ENCODE results near the gene CCDC112.

The CCDC112 gene

DNA sequence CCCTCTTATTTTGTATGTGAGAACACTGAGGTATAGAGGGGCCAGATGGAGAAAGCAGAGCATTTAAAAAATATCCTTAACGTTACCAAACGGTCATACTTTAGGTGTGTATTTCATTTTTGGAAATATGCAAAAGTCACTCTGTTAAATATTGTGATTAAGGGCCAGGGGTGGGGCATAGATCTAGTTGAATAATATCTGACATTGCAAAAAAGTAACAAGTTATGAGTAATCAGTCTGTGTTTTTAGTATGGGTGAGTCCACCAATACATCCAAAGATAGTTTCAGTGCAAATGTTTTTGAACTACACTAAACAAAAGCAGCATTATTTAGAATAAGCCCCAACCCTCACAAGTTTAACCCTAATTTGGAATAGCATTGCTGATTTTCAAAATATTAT is 45.3 kb upstream of the CCDC112 start:
- no peak overlapping the region for H4K8ac ChIP-seq (ENCODE audit: low read length)
- no peak overlapping the region for H4K91ac ChIP-seq (ENCODE audit: low read length)
- H3K23ac ChIP-seq (ENCODE audit: low read length in 2 of 2): no peak overlapping the region
- no peak overlapping the region for H3K9ac ChIP-seq (ENCODE audit: low read length)
- H3K4me2 ChIP-seq (ENCODE audit: low read length, poor library complexity, severe bottlenecking): no peak overlapping the region
- H3K14ac ChIP-seq (ENCODE audit: low read length in 2 of 2): no peak overlapping the region
- H3K4me3 ChIP-seq (ENCODE audit: insufficient read depth in 1 of 2, low read depth in 1 of 2, low read length in 2 of 2): no peak overlapping the region
- no peaks in the 10 kb centered on the region for H3K36me3 ChIP-seq (ENCODE audit: control insufficient read depth in 1 of 2, insufficient read depth in 2 of 2, low read depth in 1 of 2, low read length in 2 of 2)
- H3K4me1 ChIP-seq (ENCODE audit: control insufficient read depth, insufficient read depth, low read depth, low read length): no peaks in the 10 kb centered on the region
- H3K18ac ChIP-seq (ENCODE audit: low read depth in 1 of 2, low read length in 2 of 2): no peak overlapping the region
- H2BK5ac ChIP-seq (ENCODE audit: low read depth, low read length, poor library complexity, severe bottlenecking): no peak overlapping the region
- no peak overlapping the region for H2BK15ac ChIP-seq (ENCODE audit: low read depth, poor library complexity, severe bottlenecking)
- H3K27ac ChIP-seq (ENCODE audit: low read length, poor library complexity, severe bottlenecking): no peak overlapping the region
- H2AFZ ChIP-seq (ENCODE audit: low read depth, low read length): no peak overlapping the region
- H2AK5ac ChIP-seq (ENCODE audit: low read length, severe bottlenecking): no peak overlapping the region
- H3K9me3 ChIP-seq (ENCODE audit: control insufficient read depth, low read length): peaks cover 4% of the 10 kb centered on the region
- no peaks in the 10 kb centered on the region for H3K27me3 ChIP-seq (ENCODE audit: control insufficient read depth in 1 of 2, insufficient read depth in 1 of 2, low read length in 2 of 2)
- H2BK120ac ChIP-seq (ENCODE audit: low read depth, low read length): no peak overlapping the region
- no peak for DNase-seq
- WGBS: 100% methylated on average over 2 of the region's 2 CpGs
- no peak overlapping the region for H3K4ac ChIP-seq (ENCODE audit: low read depth in 1 of 2, low read length in 2 of 2)
- H3K79me1 ChIP-seq (replicated peaks; ENCODE audit: low read length, poor library complexity, severe bottlenecking): no peaks in the 10 kb centered on the region
- no peak overlapping the region for H2BK12ac ChIP-seq (ENCODE audit: low read length in 2 of 2)

DNA sequence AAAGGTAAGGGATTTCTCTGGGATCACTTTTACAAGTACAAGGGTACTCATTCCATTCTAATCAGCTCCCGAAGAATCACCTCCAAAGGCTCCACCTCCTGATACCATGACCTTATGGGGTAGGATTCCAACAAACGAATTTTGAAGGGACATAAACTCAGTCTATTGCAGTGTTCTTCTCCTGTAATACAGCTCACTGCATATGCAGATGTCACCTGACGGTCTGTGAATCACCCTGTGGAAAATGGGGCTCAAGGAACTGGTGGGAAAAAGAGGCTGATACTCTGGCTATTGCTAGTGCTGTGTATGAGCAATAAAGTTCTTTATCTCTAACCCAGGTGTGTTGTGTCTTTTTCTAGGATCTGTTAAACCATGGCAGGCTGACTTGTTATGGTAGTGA is 42.4 kb upstream of the CCDC112 start:
- 85% methylated on average over 3 of the region's 3 CpGs for WGBS
- Histone ChIP-seq H4K91ac (ENCODE audit: low read length) (no peak overlapping the region), H3K27ac (ENCODE audit: low read length, poor library complexity, severe bottlenecking) (no peak overlapping the region), H3K79me1 (replicated peaks; ENCODE audit: low read length, poor library complexity, severe bottlenecking) (no peaks in the 10 kb centered on the region), H2AK5ac (ENCODE audit: low read length, severe bottlenecking) (no peak overlapping the region), H3K14ac (ENCODE audit: low read length in 2 of 2) (no peak overlapping the region), H2BK12ac (ENCODE audit: low read length in 2 of 2) (no peak overlapping the region), H3K27me3 (ENCODE audit: control insufficient read depth in 1 of 2, insufficient read depth in 1 of 2, low read length in 2 of 2) (no peaks in the 10 kb centered on the region), H3K18ac (ENCODE audit: low read depth in 1 of 2, low read length in 2 of 2) (no peak overlapping the region), H3K9me3 (ENCODE audit: control insufficient read depth, low read length) (no peaks in the 10 kb centered on the region), H2BK15ac (ENCODE audit: low read depth, poor library complexity, severe bottlenecking) (no peak overlapping the region), H3K4ac (ENCODE audit: low read depth in 1 of 2, low read length in 2 of 2) (no peak overlapping the region), H4K8ac (ENCODE audit: low read length) (no peak overlapping the region), H3K4me3 (ENCODE audit: insufficient read depth in 1 of 2, low read depth in 1 of 2, low read length in 2 of 2) (no peak overlapping the region), H2BK120ac (ENCODE audit: low read depth, low read length) (no peak overlapping the region), H3K36me3 (ENCODE audit: control insufficient read depth in 1 of 2, insufficient read depth in 2 of 2, low read depth in 1 of 2, low read length in 2 of 2) (no peaks in the 10 kb centered on the region), H2AFZ (ENCODE audit: low read depth, low read length) (no peak overlapping the region), H3K4me2 (ENCODE audit: low read length, poor library complexity, severe bottlenecking) (no peak overlapping the region), H2BK5ac (ENCODE audit: low read depth, low read length, poor library complexity, severe bottlenecking) (no peak overlapping the region), H3K23ac (ENCODE audit: low read length in 2 of 2) (no peak overlapping the region), H3K4me1 (ENCODE audit: control insufficient read depth, insufficient read depth, low read depth, low read length) (no peaks in the 10 kb centered on the region), H3K9ac (ENCODE audit: low read length) (no peak overlapping the region)
- no peak for DNase-seq

GRCh38 chr5:115337882-115338281 is 41.4 kb upstream of the CCDC112 start:
- H3K4me1 ChIP-seq (ENCODE audit: control insufficient read depth, insufficient read depth, low read depth, low read length): peaks cover 1% of the 10 kb centered on the region
- no peak overlapping the region for H2BK5ac ChIP-seq (ENCODE audit: low read depth, low read length, poor library complexity, severe bottlenecking)
- H2BK120ac ChIP-seq (ENCODE audit: low read depth, low read length): no peak overlapping the region
- H4K8ac ChIP-seq (ENCODE audit: low read length): no peak overlapping the region
- DNase-seq: no peak
- H2BK12ac ChIP-seq (ENCODE audit: low read length in 2 of 2): no peak overlapping the region
- no peaks in the 10 kb centered on the region for H3K36me3 ChIP-seq (ENCODE audit: control insufficient read depth in 1 of 2, insufficient read depth in 2 of 2, low read depth in 1 of 2, low read length in 2 of 2)
- H3K4me3 ChIP-seq (ENCODE audit: insufficient read depth in 1 of 2, low read depth in 1 of 2, low read length in 2 of 2): no peak overlapping the region
- no peak overlapping the region for H3K18ac ChIP-seq (ENCODE audit: low read depth in 1 of 2, low read length in 2 of 2)
- no peak overlapping the region for H3K23ac ChIP-seq (ENCODE audit: low read length in 2 of 2)
- no peak overlapping the region for H2AK5ac ChIP-seq (ENCODE audit: low read length, severe bottlenecking)
- no peak overlapping the region for H2AFZ ChIP-seq (ENCODE audit: low read depth, low read length)
- H3K9ac ChIP-seq (ENCODE audit: low read length): no peak overlapping the region
- no peaks in the 10 kb centered on the region for H3K27me3 ChIP-seq (ENCODE audit: control insufficient read depth in 1 of 2, insufficient read depth in 1 of 2, low read length in 2 of 2)
- H2BK15ac ChIP-seq (ENCODE audit: low read depth, poor library complexity, severe bottlenecking): no peak overlapping the region
- H3K27ac ChIP-seq (ENCODE audit: low read length, poor library complexity, severe bottlenecking): no peak overlapping the region
- H3K14ac ChIP-seq (ENCODE audit: low read length in 2 of 2): no peak overlapping the region
- no peak overlapping the region for H3K4me2 ChIP-seq (ENCODE audit: low read length, poor library complexity, severe bottlenecking)
- no peaks in the 10 kb centered on the region for H3K79me1 ChIP-seq (replicated peaks; ENCODE audit: low read length, poor library complexity, severe bottlenecking)
- H3K4ac ChIP-seq (ENCODE audit: low read depth in 1 of 2, low read length in 2 of 2): no peak overlapping the region
- no peak overlapping the region for H4K91ac ChIP-seq (ENCODE audit: low read length)
- no CpG with 5 or more reads among the region's 1 CpG for WGBS
- no peaks in the 10 kb centered on the region for H3K9me3 ChIP-seq (ENCODE audit: control insufficient read depth, low read length)

DNA sequence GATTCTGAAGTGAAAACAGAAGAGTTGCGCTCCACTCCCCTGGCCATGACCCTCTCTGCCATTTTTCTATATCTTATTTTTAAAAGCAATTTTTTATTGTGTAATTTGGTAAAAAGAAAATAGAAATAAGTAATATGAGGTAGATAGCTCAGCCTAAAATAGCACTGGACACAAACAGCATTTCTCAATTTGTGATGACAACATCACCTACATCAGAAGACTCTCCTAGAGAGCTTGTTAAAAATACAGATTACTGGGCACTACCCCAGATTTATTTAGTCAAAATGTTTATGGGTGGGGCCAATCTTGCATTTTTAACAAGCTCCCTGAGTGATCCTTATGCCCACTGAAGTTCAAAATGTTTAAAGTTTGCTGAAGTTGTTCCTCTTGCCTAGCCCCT is 40.5 kb upstream of the CCDC112 start:
- Histone ChIP-seq H2AK5ac (ENCODE audit: low read length, severe bottlenecking) (no peak overlapping the region), H3K9me3 (ENCODE audit: control insufficient read depth, low read length) (no peaks in the 10 kb centered on the region), H2BK15ac (ENCODE audit: low read depth, poor library complexity, severe bottlenecking) (no peak overlapping the region), H3K9ac (ENCODE audit: low read length) (no peak overlapping the region), H3K27me3 (ENCODE audit: control insufficient read depth in 1 of 2, insufficient read depth in 1 of 2, low read length in 2 of 2) (no peaks in the 10 kb centered on the region), H2BK120ac (ENCODE audit: low read depth, low read length) (no peak overlapping the region), H3K4me1 (ENCODE audit: control insufficient read depth, insufficient read depth, low read depth, low read length) (peaks cover 1% of the 10 kb centered on the region), H3K79me1 (replicated peaks; ENCODE audit: low read length, poor library complexity, severe bottlenecking) (no peaks in the 10 kb centered on the region), H3K23ac (ENCODE audit: low read length in 2 of 2) (no peak overlapping the region), H3K27ac (ENCODE audit: low read length, poor library complexity, severe bottlenecking) (no peak overlapping the region), H3K36me3 (ENCODE audit: control insufficient read depth in 1 of 2, insufficient read depth in 2 of 2, low read depth in 1 of 2, low read length in 2 of 2) (no peaks in the 10 kb centered on the region), H2AFZ (ENCODE audit: low read depth, low read length) (no peak overlapping the region), H3K4ac (ENCODE audit: low read depth in 1 of 2, low read length in 2 of 2) (no peak overlapping the region), H3K4me3 (ENCODE audit: insufficient read depth in 1 of 2, low read depth in 1 of 2, low read length in 2 of 2) (no peak overlapping the region), H3K4me2 (ENCODE audit: low read length, poor library complexity, severe bottlenecking) (no peak overlapping the region), H4K91ac (ENCODE audit: low read length) (no peak overlapping the region), H2BK5ac (ENCODE audit: low read depth, low read length, poor library complexity, severe bottlenecking) (no peak overlapping the region), H4K8ac (ENCODE audit: low read length) (no peak overlapping the region), H2BK12ac (ENCODE audit: low read length in 2 of 2) (no peak overlapping the region), H3K14ac (ENCODE audit: low read length in 2 of 2) (no peak overlapping the region), H3K18ac (ENCODE audit: low read depth in 1 of 2, low read length in 2 of 2) (no peak overlapping the region)
- WGBS: no CpG with 5 or more reads among the region's 1 CpG
- DNase-seq: no peak
